ENCODE results near the gene LSP1.
"Not testable (repeated sequence)": the region's sequence is repeated elsewhere in the genome, so short reads cannot be mapped to it uniquely, and the experiment has no call there.

The LSP1 gene

DNA sequence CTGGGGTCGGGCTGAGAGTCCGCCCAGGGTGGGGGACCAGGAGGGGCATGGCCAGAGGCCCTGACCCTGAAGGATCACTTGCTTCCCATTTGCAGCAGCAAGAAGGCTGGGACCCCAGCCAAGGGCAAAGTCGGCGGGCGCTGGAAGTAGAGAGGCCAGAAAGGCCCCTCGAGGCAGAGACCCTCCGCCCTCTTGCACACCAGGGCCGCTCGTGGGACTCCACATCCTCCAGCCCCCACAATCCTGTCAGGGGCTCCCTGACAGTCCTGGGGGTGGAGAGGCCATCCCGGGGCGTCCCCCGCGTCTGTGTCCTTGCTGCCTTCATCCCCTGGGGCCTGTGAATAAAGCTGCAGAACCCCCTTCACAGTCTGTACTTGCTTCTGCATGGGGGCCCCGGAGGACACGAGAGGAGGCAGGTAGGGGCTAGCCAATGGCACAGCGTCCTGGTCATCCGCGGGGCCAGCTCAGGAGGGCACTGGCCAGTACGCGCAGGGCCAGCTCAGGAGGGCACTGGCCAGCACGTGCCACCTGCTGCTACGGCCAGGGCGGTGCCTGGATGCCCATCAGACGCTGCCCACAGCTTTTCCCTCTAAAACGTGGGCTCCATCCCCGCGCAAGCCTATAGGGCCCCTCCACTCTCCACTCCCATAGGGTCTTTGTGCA lies 85.6 kb downstream of the LSP1 start:
- in situ Hi-C loops (cut with MboI; ENCODE audit: low sequenced_read_pairs, unreplicated experiment) = no loop called here
- TF ChIP-seq, protein P1, sequence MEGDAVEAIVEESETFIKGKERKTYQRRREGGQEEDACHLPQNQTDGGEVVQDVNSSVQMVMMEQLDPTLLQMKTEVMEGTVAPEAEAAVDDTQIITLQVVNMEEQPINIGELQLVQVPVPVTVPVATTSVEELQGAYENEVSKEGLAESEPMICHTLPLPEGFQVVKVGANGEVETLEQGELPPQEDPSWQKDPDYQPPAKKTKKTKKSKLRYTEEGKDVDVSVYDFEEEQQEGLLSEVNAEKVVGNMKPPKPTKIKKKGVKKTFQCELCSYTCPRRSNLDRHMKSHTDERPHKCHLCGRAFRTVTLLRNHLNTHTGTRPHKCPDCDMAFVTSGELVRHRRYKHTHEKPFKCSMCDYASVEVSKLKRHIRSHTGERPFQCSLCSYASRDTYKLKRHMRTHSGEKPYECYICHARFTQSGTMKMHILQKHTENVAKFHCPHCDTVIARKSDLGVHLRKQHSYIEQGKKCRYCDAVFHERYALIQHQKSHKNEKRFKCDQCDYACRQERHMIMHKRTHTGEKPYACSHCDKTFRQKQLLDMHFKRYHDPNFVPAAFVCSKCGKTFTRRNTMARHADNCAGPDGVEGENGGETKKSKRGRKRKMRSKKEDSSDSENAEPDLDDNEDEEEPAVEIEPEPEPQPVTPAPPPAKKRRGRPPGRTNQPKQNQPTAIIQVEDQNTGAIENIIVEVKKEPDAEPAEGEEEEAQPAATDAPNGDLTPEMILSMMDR (IDR thresholded peaks at IDR 0.05; ENCODE audit: borderline replicate concordance, control extremely low read depth, extremely low read depth, insufficient read depth, missing control alignments) = no peak
- DNase-seq (ENCODE audit: low spot score) = no peak

GRCh38 chr11:1939006-1939625 lies 86.2 kb downstream of the LSP1 start:
- DNase-seq (ENCODE audit: low spot score) = peak; percentile 68
- TF ChIP-seq, protein P1 (IDR thresholded peaks at IDR 0.05; ENCODE audit: borderline replicate concordance, control extremely low read depth, extremely low read depth, insufficient read depth, missing control alignments) = no peak
- in situ Hi-C loops (cut with MboI; ENCODE audit: low sequenced_read_pairs, unreplicated experiment) = no loop called here

DNA sequence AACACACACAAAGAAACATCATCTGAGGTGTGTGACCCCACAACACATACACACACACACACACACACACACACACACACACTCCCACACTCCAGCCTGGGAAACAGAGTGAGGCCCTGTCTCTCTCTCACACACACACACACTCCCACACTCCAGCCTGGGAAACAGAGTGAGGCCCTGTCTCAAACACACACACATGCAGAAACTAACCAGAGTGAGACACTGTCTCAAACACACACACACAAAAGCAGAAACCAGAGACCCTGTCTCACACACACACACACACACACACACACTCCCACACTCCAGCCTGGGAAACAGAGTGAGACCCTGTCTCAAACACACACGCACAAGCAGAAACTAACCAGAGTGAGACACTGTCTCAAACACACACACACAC lies 86.9 kb downstream of the LSP1 start:
- in situ Hi-C loops (cut with MboI; ENCODE audit: low sequenced_read_pairs, unreplicated experiment); DNase-seq (ENCODE audit: low spot score): not testable (repeated sequence)

Measured in GM13976 (cell line).